GM12878 (cell line): ENCODE data around the gene SDS. TPM values are rescaled to one million over a fixed set of nuclear protein-coding genes. Genes with fewer than 3 reads are reported as not detected.

Experiments
- ATAC-seq: fragments of 200-7000 bp; cut with Tn5 transposase; 3 replicates; pipeline ENCODE4 v1.9.1; 2020; ENCODE audit warnings: mild to moderate bottlenecking, moderate library complexity
- BruUV-seq: library from RNA; stranded (reverse); fragments of 400-500 nt; replicated peaks from 2 replicates; lab custom pipeline; 2021; lab: Mats Ljungman, UMichigan
- CTCF ChIA-PET: fragments of 300-600 bp; sonication (Branson Sonifier 250); formaldehyde crosslinking; extraction: SDS; loops from one replicate; lab custom pipeline; 2021; ENCODE audit warnings: inconsistent platforms; lab: Yijun Ruan, JAX
- POLR2A ChIA-PET: fragments of 350-600 bp; formaldehyde crosslinking; extraction: SDS; loops from one replicate; lab custom pipeline; 2021; ENCODE audit warnings: inconsistent platforms; lab: Charles Lee
- RAD21 ChIA-PET: fragments of 300-600 bp; sonication (Branson Sonifier 250); formaldehyde crosslinking; loops from one replicate; lab custom pipeline; 2023; ENCODE audit warnings: antibody characterized with exemption; ENCODE audit not compliant: unreplicated experiment; lab: Charles Lee
- SMC1A ChIA-PET: fragments of 300-600 bp; sonication (Branson Sonifier 250); formaldehyde crosslinking; loops from one replicate; lab custom pipeline; 2023; ENCODE audit not compliant: unreplicated experiment, uncharacterized antibody; lab: Charles Lee
- DNase-seq: peaks from one replicate; pipeline ENCODE4 v3.0.0-alpha.2; 2011; ENCODE audit warnings: low read depth, low spot score
- FAIRE-seq: peaks from 3 replicates; lab custom pipeline; 2011; peaks lifted over from hg19 to GRCh38; lab: Jason Lieb, UNC
- H2AFZ ChIP-seq: 2 replicates; pipeline ENCODE4 v1.6.0; 2011; ENCODE audit warnings: low read depth, low read length, control low read depth; ENCODE audit not compliant: control insufficient read depth
- H3K27ac ChIP-seq: 2 replicates; pipeline ENCODE4 v1.5.1; 2011; ENCODE audit warnings: control low read depth; ENCODE audit not compliant: control insufficient read depth, insufficient read depth
- H3K27me3 ChIP-seq, 2 experiments: replicated peaks in 1 of 2; 2 replicates each; pipeline versions ENCODE4 v1.6.0 to v1.6.1; 2011; ENCODE audit warnings: low read length in 1 of 2; ENCODE audit not compliant: control insufficient read depth in 2 of 2, insufficient read depth in 2 of 2
- H3K36me3 ChIP-seq, 2 experiments: 2 replicates each; pipeline ENCODE4 v1.5.1; 2011; ENCODE audit warnings: low read length in 1 of 2; ENCODE audit not compliant: control insufficient read depth in 2 of 2, insufficient read depth in 2 of 2
- H3K4me1 ChIP-seq: 2 replicates; pipeline ENCODE4 v1.6.1; 2011; ENCODE audit warnings: mild to moderate bottlenecking, low read length, moderate library complexity, mixed read lengths; ENCODE audit not compliant: control insufficient read depth, insufficient read depth
- H3K4me2 ChIP-seq: 2 replicates; pipeline ENCODE4 v1.6.0; 2011; ENCODE audit warnings: control low read depth; ENCODE audit not compliant: control insufficient read depth, insufficient read depth
- H3K4me3 ChIP-seq: fragments of 200-600 bp; sonication (generic); 2 replicates; pipeline ENCODE4 v1.5.1; 2016
- H3K79me2 ChIP-seq: 2 replicates; pipeline ENCODE4 v1.6.0; 2011; ENCODE audit warnings: low read length; ENCODE audit not compliant: control insufficient read depth, insufficient read depth
- H3K9ac ChIP-seq: 2 replicates; pipeline ENCODE4 v1.8.0; 2011; ENCODE audit warnings: low read length, control low read depth, mixed read lengths; ENCODE audit not compliant: control insufficient read depth, insufficient read depth
- H3K9me3 ChIP-seq: replicated peaks from 3 replicates; pipeline ENCODE4 v1.5.1; 2011; ENCODE audit warnings: mild to moderate bottlenecking, low read length; ENCODE audit not compliant: control insufficient read depth, insufficient read depth
- H4K20me1 ChIP-seq: 2 replicates; pipeline ENCODE4 v1.6.0; 2011; ENCODE audit not compliant: control insufficient read depth, insufficient read depth
- E4F1 ChIP-seq: fragments of 450-650 bp; IDR thresholded peaks from 2 replicates; pipeline ENCODE4 v1.6.1; 2018; ENCODE audit warnings: borderline replicate concordance, mild to moderate bottlenecking; ENCODE audit not compliant: partially characterized antibody
- GABPA ChIP-seq: IDR thresholded peaks from 2 replicates; pipeline ENCODE4 v1.6.1; 2014; ENCODE audit warnings: antibody characterized with exemption, low read depth, mild to moderate bottlenecking, inconsistent platforms
- KLF5 ChIP-seq: fragments of 450-650 bp; IDR thresholded peaks from 2 replicates; pipeline ENCODE4 v1.6.1; 2014; ENCODE audit warnings: mild to moderate bottlenecking; ENCODE audit not compliant: partially characterized antibody
- NFYB ChIP-seq: IDR thresholded peaks from 2 replicates; pipeline ENCODE4 v1.6.1; 2011; ENCODE audit warnings: low read depth, mild to moderate bottlenecking, low read length, improper control_type of control experiment, moderate library complexity; ENCODE audit not compliant: insufficient read depth
- NR2C1 ChIP-seq: fragments of 450-650 bp; IDR thresholded peaks from 2 replicates; pipeline ENCODE4 v1.6.1; 2017; ENCODE audit warnings: antibody characterized with exemption, mild to moderate bottlenecking, moderate library complexity
- SIN3A ChIP-seq: IDR thresholded peaks from 2 replicates; pipeline ENCODE4 v1.6.1; 2012; ENCODE audit warnings: low read depth, low read length, improper control_type of control experiment
- ZNF24 ChIP-seq: fragments of 450-650 bp; IDR thresholded peaks from 2 replicates; pipeline ENCODE4 v1.6.1; 2017; ENCODE audit warnings: antibody characterized with exemption, mild to moderate bottlenecking
- ZNF592 ChIP-seq: fragments of 450-650 bp; IDR thresholded peaks from 2 replicates; pipeline ENCODE4 v1.6.1; 2017; ENCODE audit warnings: mild to moderate bottlenecking, moderate library complexity
- ZSCAN29 ChIP-seq: fragments of 450-650 bp; IDR thresholded peaks from 2 replicates; pipeline ENCODE4 v1.6.1; 2017; ENCODE audit warnings: mild to moderate bottlenecking, moderate library complexity
- WGBS: methylation state at CpG from one replicate; pipeline ENCODE4 v1.1.6; 2016; ENCODE audit warnings: low lambda C conversion rate; ENCODE audit not compliant: insufficient replicate concordance, insufficient coverage; ENCODE audit errors: missing lambda C conversion rate; 5-methylcytosine and 5-hydroxymethylcytosine counted together
- in situ Hi-C: fragments of 300-500 bp; cut with MboI; formaldehyde crosslinking; loops from 9 replicates; pipeline ENCODE4 v1.14.3; 2018; ENCODE audit warnings: mixed read lengths
- intact Hi-C: fragments of 100-400 bp; cut with micrococcal nuclease; formaldehyde crosslinking; loops from one replicate; pipeline ENCODE4 v1.14.2; 2022; ENCODE audit not compliant: unreplicated experiment
- polyA plus RNA-seq, 11 experiments: library from polyadenylated mRNA; depleted of rRNA in 4 of 11; unstranded in 6 of 11; stranded (reverse) in 5 of 11; fragments of >200 nt; fragmentation: Nextera tagmentation in 4 of 11; fragmentation: Illumina TruSeq in 1 of 11; extraction: Ambion mirVana in 4 of 11; extraction: Trizol in 1 of 11; gene quantifications; 1 replicate in 1 of 11; 2 replicates in 10 of 11; pipeline versions ENCODE4 v1.2.1 to v1.2.3, GENCODE V29; 2011 to 2016; ENCODE audit warnings: inconsistent platforms in 2 of 11, missing spikeins in 2 of 11, low read depth in 1 of 11
- total RNA-seq, 4 experiments: library from RNA; depleted of rRNA in 3 of 4; stranded (reverse); fragments of >200 nt in 3 of 4; fragmentation: Illumina TruSeq in 1 of 4; extraction: Trizol in 1 of 4; gene quantifications; 2 replicates each; pipeline versions ENCODE4 v1.2.1 to v1.2.3, GENCODE V29; 2013 to 2021

SDS gene
- total and polyA plus RNA-seq, 10 of the 15 experiments (the other 5 are each of a cell fraction or from before 2014, with no cell fraction given), result 0.18 TPM; not detected in 9

DNA sequence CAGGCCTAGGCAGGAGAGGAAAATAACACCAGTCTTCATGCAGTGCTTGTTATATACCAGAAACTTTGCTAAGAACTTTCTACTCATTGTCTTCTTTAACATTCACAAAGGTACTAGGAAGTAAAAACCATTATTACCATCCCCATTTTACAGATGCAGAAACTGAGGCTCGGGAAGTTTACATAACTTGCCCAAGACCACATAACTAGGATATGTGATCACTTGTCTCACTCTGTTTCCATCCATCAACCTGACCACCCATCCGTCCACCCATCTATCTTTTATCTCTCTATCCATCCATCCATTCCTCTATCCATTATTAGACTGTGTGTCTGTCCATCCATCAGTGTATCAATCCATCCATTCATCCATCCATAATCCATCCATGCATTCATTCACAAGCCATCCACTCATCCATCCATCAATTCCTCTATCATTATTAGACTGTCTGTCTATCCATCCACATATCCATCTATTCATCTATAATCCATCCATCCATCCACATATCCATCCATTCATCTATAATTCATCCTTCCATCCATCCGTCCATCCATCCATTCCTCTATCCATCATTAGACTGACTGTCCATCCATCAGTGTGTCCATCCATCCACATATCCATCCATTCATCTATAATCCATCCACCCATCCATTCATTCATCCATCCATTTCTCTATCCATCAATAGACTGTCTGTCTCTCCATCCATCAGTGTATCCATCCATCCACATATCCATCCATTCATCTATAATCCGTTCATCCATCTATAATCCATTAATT, 35.0 kb upstream of the SDS start:
- in situ Hi-C loops, result loop anchor here (10.0 kb wide), 1 partner anchor 476 kb away; no protein-coding TSS in a partner anchor
- Histone ChIP-seq H3K79me2 (no peaks in the 10 kb centered on the region), H3K4me3 (no peak overlapping the region), H3K27ac (no peak overlapping the region), H2AFZ (no peak overlapping the region), H3K4me2 (no peak overlapping the region), H3K9ac (no peak overlapping the region), H3K4me1 (no peaks in the 10 kb centered on the region), H3K9me3 (no peaks in the 10 kb centered on the region), H4K20me1 (no peaks in the 10 kb centered on the region; the same call in 1 of the 2 replicates), H3K36me3 (no peaks in the 10 kb centered on the region), H3K27me3 (peaks cover 2 to 9% of the 10 kb centered on the region in 2 experiments; a peak in 3 of 4 replicates)
- FAIRE-seq (peak; percentile 13), ATAC-seq (no peak), DNase-seq (no peak)
- SMC1A ChIA-PET, result no interaction called here
- TF ChIP-seq GABPA, result no peak
- TF ChIP-seq ZNF24, result no peak
- TF ChIP-seq NFYB, result no peak
- no peak for TF ChIP-seq SIN3A
- TF ChIP-seq ZSCAN29, result no peak
- BruUV-seq, result no TSS peak
- RAD21 ChIA-PET, result no interaction called here
- POLR2A ChIA-PET, result no interaction called here
- CTCF ChIA-PET, result no interaction called here
- 0% methylated on average over 4 of the region's 4 CpGs for WGBS
- intact Hi-C loops, result loop anchor here (10.0 kb wide), 1 partner anchor 476 kb away; no protein-coding TSS in a partner anchor

GRCh38 chr12:113437729-113438100, 34.0 kb upstream of the SDS start:
- H3K4me2 ChIP-seq, result no peak overlapping the region
- H3K9ac ChIP-seq, result no peak overlapping the region
- H2AFZ ChIP-seq, result no peak overlapping the region
- no TSS peak for BruUV-seq
- ATAC-seq, result no peak
- FAIRE-seq, result no peak
- POLR2A ChIA-PET, result no interaction called here
- in situ Hi-C loops, result loop anchor here (10.0 kb wide), 1 partner anchor 477 kb away; no protein-coding TSS in a partner anchor
- no peaks in the 10 kb centered on the region for H3K36me3 ChIP-seq
- H3K27me3 ChIP-seq, result peaks cover 2 to 9% of the 10 kb centered on the region in 2 experiments; a peak in 3 of 4 replicates
- SMC1A ChIA-PET, result no interaction called here
- WGBS, result 10% methylated on average over 9 of the region's 9 CpGs
- TF ChIP-seq KLF5, result no peak
- no peak for TF ChIP-seq E4F1
- no peak for TF ChIP-seq NR2C1
- TF ChIP-seq ZNF592, result no peak
- intact Hi-C loops, result loop anchor here (10.0 kb wide), 1 partner anchor 477 kb away; no protein-coding TSS in a partner anchor
- RAD21 ChIA-PET, result no interaction called here
- no peak overlapping the region for H3K27ac ChIP-seq
- CTCF ChIA-PET, result no interaction called here
- H3K4me3 ChIP-seq, result no peak overlapping the region
- H3K4me1 ChIP-seq, result no peaks in the 10 kb centered on the region
- H4K20me1 ChIP-seq, result no peaks in the 10 kb centered on the region; the same call in 1 of the 2 replicates
- no peaks in the 10 kb centered on the region for H3K79me2 ChIP-seq
- no peaks in the 10 kb centered on the region for H3K9me3 ChIP-seq
- DNase-seq, result no peak
